Sigmoid colon (tissue), 4 donors: ENCODE data around the gene GOLGA3.

Experiments used
- CTCF ChIP-seq, 4 experiments: fragments of 450-650 bp in 3 of 4; fragments of 200-600 bp in 1 of 4; IDR thresholded peaks; one replicate each; pipeline ENCODE4 v1.5.1; 2016 to 2019; ENCODE audit warnings: antibody characterized with exemption in 4 of 4, mild to moderate bottlenecking in 3 of 4, moderate library complexity in 2 of 4
- EP300 ChIP-seq, 4 donors: sonication (generic); formaldehyde crosslinking; IDR thresholded peaks; one replicate each; pipeline ENCODE4 v1.6.1; 2017; ENCODE audit warnings: antibody characterized with exemption in 4 of 4
- POLR2A ChIP-seq, 2 donors: fragments of 450-650 bp; IDR thresholded peaks; one replicate each; pipeline ENCODE4 v1.6.1; 2016; ENCODE audit warnings: antibody characterized with exemption in 2 of 2, mild to moderate bottlenecking in 2 of 2, moderate library complexity in 2 of 2
- POLR2AphosphoS5 ChIP-seq, 4 donors: sonication (generic); formaldehyde crosslinking; IDR thresholded peaks; one replicate each; pipeline ENCODE4 v1.6.1; 2017; ENCODE audit warnings: antibody characterized with exemption in 4 of 4

- TF ChIP-seq CTCF (IDR thresholded peaks at IDR 0.05) (no peak), POLR2A (IDR thresholded peaks at IDR 0.05) (no peak), POLR2AphosphoS5 (IDR thresholded peaks at IDR 0.05) (no peak), EP300 (IDR thresholded peaks at IDR 0.05) (no peak)
These were observed 40.8 kb downstream of the GOLGA3 start for GRCh38 chr12:132787877-132788276.
